ENCODE measurements around the gene CD44.

DNA sequence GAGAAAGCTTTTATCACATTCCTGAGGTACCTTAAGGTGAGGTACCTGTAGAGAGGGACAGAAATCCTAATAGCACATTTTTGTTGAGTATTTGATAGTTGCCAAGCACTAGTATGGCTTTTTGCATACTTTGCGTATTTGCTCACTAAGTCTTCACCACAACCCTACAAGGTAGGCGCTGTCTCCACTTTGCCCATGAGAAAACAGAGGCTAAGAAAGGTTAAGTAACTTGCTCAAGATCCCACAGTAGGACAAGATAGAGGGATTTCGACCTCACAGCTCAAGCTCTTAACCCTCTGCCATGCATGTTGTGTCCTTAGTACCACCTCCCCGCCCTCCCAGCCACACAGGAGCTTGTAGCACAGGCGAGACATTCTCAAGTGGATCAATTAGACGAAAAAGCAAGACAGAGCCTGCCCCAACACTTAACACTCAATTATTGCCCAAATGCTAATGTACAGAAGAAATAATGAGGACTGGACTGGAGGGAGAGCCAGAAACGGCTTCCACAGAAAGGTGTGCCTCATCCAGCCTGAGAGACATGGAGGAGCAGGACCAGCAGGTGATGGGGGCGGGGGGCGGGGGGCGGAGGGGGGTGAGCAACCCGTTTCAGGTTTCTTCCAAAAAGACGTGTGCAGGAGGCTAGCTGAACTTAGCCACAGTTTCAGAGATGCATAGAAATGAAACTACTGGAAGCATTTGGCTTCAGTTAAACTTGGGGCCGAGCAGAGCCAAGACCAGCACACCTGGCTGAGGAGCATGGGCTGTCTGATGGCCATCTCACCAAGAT lies 26.7 kb upstream of the CD44 start:
- TF ChIP-seq, protein P1, sequence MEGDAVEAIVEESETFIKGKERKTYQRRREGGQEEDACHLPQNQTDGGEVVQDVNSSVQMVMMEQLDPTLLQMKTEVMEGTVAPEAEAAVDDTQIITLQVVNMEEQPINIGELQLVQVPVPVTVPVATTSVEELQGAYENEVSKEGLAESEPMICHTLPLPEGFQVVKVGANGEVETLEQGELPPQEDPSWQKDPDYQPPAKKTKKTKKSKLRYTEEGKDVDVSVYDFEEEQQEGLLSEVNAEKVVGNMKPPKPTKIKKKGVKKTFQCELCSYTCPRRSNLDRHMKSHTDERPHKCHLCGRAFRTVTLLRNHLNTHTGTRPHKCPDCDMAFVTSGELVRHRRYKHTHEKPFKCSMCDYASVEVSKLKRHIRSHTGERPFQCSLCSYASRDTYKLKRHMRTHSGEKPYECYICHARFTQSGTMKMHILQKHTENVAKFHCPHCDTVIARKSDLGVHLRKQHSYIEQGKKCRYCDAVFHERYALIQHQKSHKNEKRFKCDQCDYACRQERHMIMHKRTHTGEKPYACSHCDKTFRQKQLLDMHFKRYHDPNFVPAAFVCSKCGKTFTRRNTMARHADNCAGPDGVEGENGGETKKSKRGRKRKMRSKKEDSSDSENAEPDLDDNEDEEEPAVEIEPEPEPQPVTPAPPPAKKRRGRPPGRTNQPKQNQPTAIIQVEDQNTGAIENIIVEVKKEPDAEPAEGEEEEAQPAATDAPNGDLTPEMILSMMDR (IDR thresholded peaks at IDR 0.05; ENCODE audit: insufficient read depth, low read length, poor library complexity, severe bottlenecking) = no peak
- no peak for TF ChIP-seq EZH2phosphoT487 (conservative IDR thresholded peaks at IDR 0.05; ENCODE audit: low read length)

Data from SU-DHL-6 (cell line).